ENCODE measurements around the gene PKD2L1. TPM values are rescaled to one million over a fixed set of nuclear protein-coding genes. Genes with fewer than 3 reads are reported as not detected.

The PKD2L1 gene
- total and polyA plus RNA-seq, 9 of the 15 experiments (the other 6 are each of a cell fraction or from before 2014, with no cell fraction given): not detected

GRCh38 chr10:100373298-100374199, 43.5 kb upstream of the PKD2L1 start (continued):
- no peak for TF ChIP-seq NFE2 (IDR thresholded peaks at IDR 0.05; ENCODE audit: low read depth)
- peak in 1 of 2 experiments; percentile 83; a peak in 2 of 4 replicates for TF ChIP-seq RCOR1 (IDR thresholded peaks at IDR 0.05; ENCODE audit: borderline replicate concordance in 1 of 2, low read depth in 2 of 2, low read length in 2 of 2)
- no peak for TF ChIP-seq GATAD2B (IDR thresholded peaks at IDR 0.05; ENCODE audit: borderline replicate concordance)
- no peak for TF ChIP-seq DACH1 (IDR thresholded peaks at IDR 0.05; ENCODE audit: partially characterized antibody)
- TF ChIP-seq TEAD4 (IDR thresholded peaks at IDR 0.05; ENCODE audit: low read length): peak; percentile 62
- TF ChIP-seq TEAD4 (CRISPR knock-in tag; IDR thresholded peaks at IDR 0.05; ENCODE audit: borderline replicate concordance): no peak
- TF ChIP-seq POU5F1 (IDR thresholded peaks at IDR 0.05; ENCODE audit: borderline replicate concordance, low read depth, low read length, partially characterized antibody): no peak
- no peak for TF ChIP-seq GTF2B (IDR thresholded peaks at IDR 0.05; ENCODE audit: extremely low read depth, insufficient read length)
- TF ChIP-seq ZBTB7A (IDR thresholded peaks at IDR 0.05; ENCODE audit: borderline replicate concordance, control insufficient read depth, low read depth, low read length): 0 out of 2 replicates have a peak, but pooled peaks have one; percentile 36
- 0 out of 2 replicates have a peak, but pooled peaks have one; percentile 3 for TF ChIP-seq ZNF592 (IDR thresholded peaks at IDR 0.05)
- TF ChIP-seq ZFP36 (IDR thresholded peaks at IDR 0.05; ENCODE audit: low read depth, low read length, partially characterized antibody): no peak
- no peak for TF ChIP-seq ZNF583 (CRISPR knock-in tag; IDR thresholded peaks at IDR 0.05)
- TF ChIP-seq ZNF239 (CRISPR knock-in tag; IDR thresholded peaks at IDR 0.05): no peak
- TF ChIP-seq SMAD4 (CRISPR knock-in tag; conservative IDR thresholded peaks at IDR 0.05): peak; percentile 86
- TF ChIP-seq ZBTB43 (CRISPR knock-in tag; IDR thresholded peaks at IDR 0.05): no peak
- TF ChIP-seq E4F1 (CRISPR knock-in tag; IDR thresholded peaks at IDR 0.05; ENCODE audit: borderline replicate concordance): no peak
- TF ChIP-seq ZBTB17 (CRISPR knock-in tag; IDR thresholded peaks at IDR 0.05): no peak
- no peak for TF ChIP-seq C11orf30 (IDR thresholded peaks at IDR 0.05; ENCODE audit: low read depth)
- TF ChIP-seq PHB2 (IDR thresholded peaks at IDR 0.05; ENCODE audit: low read depth): no peak
